Endothelial cell of umbilical vein (primary cell): ENCODE results near the gene ZNF160. TPM values are rescaled to one million over a fixed set of nuclear protein-coding genes. Genes with fewer than 3 reads are reported as not detected.

Experiments used
- BruUV-seq: library from RNA; stranded (reverse); fragments of 400-500 nt; replicated peaks from 2 replicates; lab custom pipeline; 2021; lab: Mats Ljungman, UMichigan
- CTCF ChIA-PET: fragments of 300-600, 350-600 bp; sonication (Branson Sonifier 250); formaldehyde crosslinking; loops from one replicate; lab custom pipeline; 2021; ENCODE audit warnings: antibody characterized with exemption, inconsistent platforms; lab: Charles Lee
- POLR2A ChIA-PET: fragments of 300-600, 350-600 bp; sonication (Branson Sonifier 250); formaldehyde crosslinking; loops from one replicate; lab custom pipeline; 2021; ENCODE audit warnings: antibody characterized with exemption, inconsistent platforms; lab: Charles Lee
- DNase-seq: peaks from one replicate; pipeline ENCODE4 v3.0.0-alpha.2; 2011; ENCODE audit warnings: low read depth, low spot score
- FAIRE-seq: peaks from 2 replicates; lab custom pipeline; 2011; peaks lifted over from hg19 to GRCh38; lab: Jason Lieb, UNC
- H2AFZ ChIP-seq: 2 replicates; pipeline ENCODE4 v1.6.0; 2012; ENCODE audit warnings: low read depth, low read length, control low read depth, inconsistent platforms
- H3K27ac ChIP-seq: 2 replicates; pipeline ENCODE4 v1.5.1; 2011; ENCODE audit warnings: low read depth, mild to moderate bottlenecking, control low read depth, low read length, moderate library complexity; ENCODE audit not compliant: insufficient read depth
- H3K27me3 ChIP-seq, 2 experiments: 2 replicates each; pipeline versions ENCODE4 v1.6.0 to v1.6.1; 2011; ENCODE audit warnings: low read length in 2 of 2, mixed read lengths in 1 of 2; ENCODE audit not compliant: control insufficient read depth in 2 of 2, insufficient read depth in 2 of 2
- H3K36me3 ChIP-seq, 2 experiments: 2 replicates in 1 of 2; 3 replicates in 1 of 2; pipeline ENCODE4 v1.5.1; 2011; ENCODE audit warnings: low read length in 2 of 2, mild to moderate bottlenecking in 1 of 2, moderate library complexity in 1 of 2; ENCODE audit not compliant: control insufficient read depth in 2 of 2, insufficient read depth in 2 of 2; ENCODE audit errors: extremely low read depth in 1 of 2
- H3K4me1 ChIP-seq: 3 replicates; pipeline ENCODE4 v1.5.1; 2011; ENCODE audit warnings: mild to moderate bottlenecking, low read length; ENCODE audit not compliant: control insufficient read depth, insufficient read depth; ENCODE audit errors: extremely low read depth
- H3K4me2 ChIP-seq: 2 replicates; pipeline ENCODE4 v1.6.1; 2011; ENCODE audit warnings: low read length, control low read depth, mixed read lengths; ENCODE audit not compliant: insufficient read depth
- H3K4me3 ChIP-seq, 3 experiments: fragments of 200-600 bp in 1 of 3; sonication (generic), shearing (Covaris generic) in 1 of 3; replicated peaks in 1 of 3; 2 replicates each; pipeline ENCODE4 v1.5.1; 2011 to 2016; ENCODE audit warnings: control low read depth in 3 of 3, low read length in 3 of 3, mild to moderate bottlenecking in 2 of 3, inconsistent platforms in 1 of 3, low read depth in 1 of 3, moderate library complexity in 1 of 3; ENCODE audit not compliant: insufficient read depth in 1 of 3
- H3K79me2 ChIP-seq: 2 replicates; pipeline ENCODE4 v1.6.0; 2012; ENCODE audit warnings: low read length, inconsistent platforms; ENCODE audit not compliant: control insufficient read depth, insufficient read depth
- H3K9ac ChIP-seq: replicated peaks from 2 replicates; pipeline ENCODE3; 2011; ENCODE audit warnings: low read length, control low read depth; ENCODE audit not compliant: insufficient read depth; ENCODE audit errors: extremely low read depth
- H3K9me1 ChIP-seq: replicated peaks from 3 replicates; pipeline ENCODE4 v1.6.0; 2011; ENCODE audit warnings: mild to moderate bottlenecking, low read length; ENCODE audit not compliant: control insufficient read depth, insufficient read depth; ENCODE audit errors: extremely low read depth
- H3K9me3 ChIP-seq: replicated peaks from 2 replicates; pipeline ENCODE4 v1.5.1; 2012; ENCODE audit warnings: low read length, inconsistent platforms; ENCODE audit not compliant: control insufficient read depth, insufficient read depth
- H4K20me1 ChIP-seq: replicated peaks from 2 replicates; pipeline ENCODE3; 2011; ENCODE audit warnings: mild to moderate bottlenecking, low read length; ENCODE audit not compliant: control insufficient read depth, insufficient read depth; ENCODE audit errors: extremely low read depth
- EZH2 ChIP-seq: IDR thresholded peaks from 2 replicates; pipeline ENCODE4 v1.6.1; 2012; ENCODE audit warnings: borderline replicate concordance, low read depth, mild to moderate bottlenecking, moderate library complexity, low read length, inconsistent platforms; ENCODE audit not compliant: severe bottlenecking
- FOS ChIP-seq: IDR thresholded peaks from 2 replicates; pipeline ENCODE4 v1.6.1; 2011; ENCODE audit warnings: mild to moderate bottlenecking, low read length, moderate library complexity, borderline replicate concordance; ENCODE audit not compliant: insufficient read depth
- GATA2 ChIP-seq: IDR thresholded peaks from 2 replicates; pipeline ENCODE4 v1.7.0; 2011; ENCODE audit warnings: low read depth, mild to moderate bottlenecking, moderate library complexity, mixed read lengths, low read length; ENCODE audit not compliant: insufficient read length, insufficient read depth
- JUN ChIP-seq: IDR thresholded peaks from 2 replicates; pipeline ENCODE4 v1.6.1; 2011; ENCODE audit warnings: borderline replicate concordance, low read depth; ENCODE audit not compliant: insufficient read length, insufficient read depth
- MYC ChIP-seq: IDR thresholded peaks from one replicate; pipeline ENCODE4 v1.6.1; 2011; ENCODE audit warnings: mild to moderate bottlenecking, low read depth, low read length
- POLR2A ChIP-seq: IDR thresholded peaks from 2 replicates; pipeline ENCODE4 v1.6.1; 2012; ENCODE audit warnings: low read depth, mild to moderate bottlenecking, control low read depth, low read length
- POLR2AphosphoS5 ChIP-seq: IDR thresholded peaks from 2 replicates; pipeline ENCODE4 v1.6.1; 2012; ENCODE audit warnings: low read depth, mild to moderate bottlenecking, control low read depth, low read length, moderate library complexity; ENCODE audit not compliant: insufficient read depth
- dilution Hi-C: fragments of 300-500 bp; cut with MboI; formaldehyde crosslinking; loops from one replicate; pipeline ENCODE4 v1.15.0; 2019; ENCODE audit warnings: low sequenced_read_pairs; ENCODE audit not compliant: extremely low pct_ligation_motif_present
- intact Hi-C: fragments of 100-400 bp; cut with micrococcal nuclease; formaldehyde crosslinking; loops from one replicate; pipeline ENCODE4 v1.10.0; 2022
- polyA plus RNA-seq, 4 experiments: library from polyadenylated mRNA; depleted of rRNA in 3 of 4; stranded (reverse) in 3 of 4; unstranded in 1 of 4; fragments of >200 nt; gene quantifications; 2 replicates each; pipeline versions ENCODE4 v1.2.1 to v1.2.3, GENCODE V29; 2011 to 2012; ENCODE audit warnings: missing spikeins in 1 of 4
- total RNA-seq: library from RNA; stranded (reverse); gene quantifications from 2 replicates; pipeline ENCODE4 v1.2.3, GENCODE V29; 2021
- TF ChIP-seq, protein P1 (sequence below): IDR thresholded peaks from 2 replicates; pipeline ENCODE4 v1.6.1; 2011; ENCODE audit not compliant: insufficient read depth, insufficient read length
- TF ChIP-seq, protein P2 (sequence below), 2 donors: IDR thresholded peaks; 1 replicate in 1 of 2; 2 replicates in 1 of 2; pipeline ENCODE4 v1.5.1; 2011; ENCODE audit warnings: low read length in 2 of 2, mild to moderate bottlenecking in 2 of 2, moderate library complexity in 2 of 2, control low read depth in 1 of 2, inconsistent platforms in 1 of 2, low read depth in 1 of 2; ENCODE audit not compliant: insufficient read depth in 1 of 2; ENCODE audit errors: extremely low read depth in 1 of 2

Gene ZNF160
- total and polyA plus RNA-seq, 2 donors (not counting 3 experiments of a cell fraction or from before 2014, with no cell fraction given), result 11.3 to 16.4 TPM

DNA sequence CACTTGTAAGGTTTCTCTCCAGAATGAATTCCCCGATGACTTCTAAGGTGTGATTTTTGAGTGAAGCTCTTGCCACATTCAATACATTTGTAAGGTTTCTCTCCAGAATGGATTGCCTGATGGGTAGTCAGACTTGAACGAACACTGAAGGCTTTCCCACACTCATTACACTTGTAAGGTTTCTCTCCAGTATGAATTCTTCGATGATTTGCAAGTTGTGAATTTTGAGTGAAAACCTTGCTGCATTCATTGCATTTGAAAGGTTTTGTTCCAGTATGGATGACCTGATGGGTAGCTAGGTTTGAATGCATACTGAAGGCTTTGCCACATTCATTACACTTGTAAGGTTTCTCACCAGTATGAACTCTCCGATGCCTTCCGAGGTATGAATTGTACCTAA lies 34.4 kb downstream of the ZNF160 start:
- Histone ChIP-seq H3K4me2 (no peak overlapping the region), H3K36me3 (peaks cover 23 to 26% of the 10 kb centered on the region in 2 experiments), H4K20me1 (no peaks in the 10 kb centered on the region), H3K4me1 (no peaks in the 10 kb centered on the region), H2AFZ (no peak overlapping the region), H3K27me3 (no peaks in the 10 kb centered on the region), H3K27ac (no peak overlapping the region), H3K4me3 (no peak overlapping the region), H3K9ac (no peak overlapping the region), H3K79me2 (no peaks in the 10 kb centered on the region), H3K9me1 (no peaks in the 10 kb centered on the region), H3K9me3 (peaks cover 22% of the 10 kb centered on the region)
- CTCF ChIA-PET, result no interaction called here
- no peak for FAIRE-seq
- DNase-seq, result no peak
- BruUV-seq, result no TSS peak
- TF ChIP-seq POLR2AphosphoS5, result no peak
- no peak for TF ChIP-seq FOS
- TF ChIP-seq GATA2, result no peak
- TF ChIP-seq EZH2, result no peak
- TF ChIP-seq JUN, result no peak
- no peak for TF ChIP-seq POLR2A
- TF ChIP-seq, protein P1, sequence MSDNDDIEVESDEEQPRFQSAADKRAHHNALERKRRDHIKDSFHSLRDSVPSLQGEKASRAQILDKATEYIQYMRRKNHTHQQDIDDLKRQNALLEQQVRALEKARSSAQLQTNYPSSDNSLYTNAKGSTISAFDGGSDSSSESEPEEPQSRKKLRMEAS, result no peak
- no peak for TF ChIP-seq MYC
- TF ChIP-seq, protein P2, sequence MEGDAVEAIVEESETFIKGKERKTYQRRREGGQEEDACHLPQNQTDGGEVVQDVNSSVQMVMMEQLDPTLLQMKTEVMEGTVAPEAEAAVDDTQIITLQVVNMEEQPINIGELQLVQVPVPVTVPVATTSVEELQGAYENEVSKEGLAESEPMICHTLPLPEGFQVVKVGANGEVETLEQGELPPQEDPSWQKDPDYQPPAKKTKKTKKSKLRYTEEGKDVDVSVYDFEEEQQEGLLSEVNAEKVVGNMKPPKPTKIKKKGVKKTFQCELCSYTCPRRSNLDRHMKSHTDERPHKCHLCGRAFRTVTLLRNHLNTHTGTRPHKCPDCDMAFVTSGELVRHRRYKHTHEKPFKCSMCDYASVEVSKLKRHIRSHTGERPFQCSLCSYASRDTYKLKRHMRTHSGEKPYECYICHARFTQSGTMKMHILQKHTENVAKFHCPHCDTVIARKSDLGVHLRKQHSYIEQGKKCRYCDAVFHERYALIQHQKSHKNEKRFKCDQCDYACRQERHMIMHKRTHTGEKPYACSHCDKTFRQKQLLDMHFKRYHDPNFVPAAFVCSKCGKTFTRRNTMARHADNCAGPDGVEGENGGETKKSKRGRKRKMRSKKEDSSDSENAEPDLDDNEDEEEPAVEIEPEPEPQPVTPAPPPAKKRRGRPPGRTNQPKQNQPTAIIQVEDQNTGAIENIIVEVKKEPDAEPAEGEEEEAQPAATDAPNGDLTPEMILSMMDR (IDR thresholded peaks at IDR 0.05; ENCODE audit: extremely low read depth in 1 of 2, insufficient read depth in 1 of 2, low read depth in 1 of 2, low read length in 2 of 2), result no peak
- intact Hi-C loops, result no loop called here
- dilution Hi-C loops, result no loop called here
- POLR2A ChIA-PET, result no interaction called here
